OCI-LY1 (cell line): Measurements from ENCODE around the gene P3H2.

Source experiments
- H2AFZ ChIP-seq: fragments of 200-600 bp; sonication (generic), shearing (Covaris generic); 2 replicates; pipeline ENCODE4 v1.6.0; 2014; ENCODE audit warnings: antibody characterized with exemption, mild to moderate bottlenecking, low read length
- H3F3A ChIP-seq: fragments of 200-600 bp; sonication (generic), shearing (Covaris generic); 2 replicates; pipeline ENCODE4 v1.6.0; 2014; ENCODE audit warnings: mild to moderate bottlenecking, antibody characterized with exemption, low read length, moderate library complexity; ENCODE audit not compliant: insufficient read depth
- H3K27ac ChIP-seq: fragments of 200-600 bp; sonication (generic); 2 replicates; pipeline ENCODE4 v1.5.1; 2014; ENCODE audit warnings: low read length, mixed run types, mild to moderate bottlenecking, low read depth; ENCODE audit not compliant: poor library complexity, severe bottlenecking
- H3K27me3 ChIP-seq: fragments of 200-600 bp; sonication (generic); 2 replicates; pipeline ENCODE4 v1.6.0; 2014; ENCODE audit warnings: antibody characterized with exemption, mild to moderate bottlenecking, low read length, moderate library complexity; ENCODE audit not compliant: insufficient read depth
- H3K36me3 ChIP-seq: fragments of 200-600 bp; sonication (generic); 2 replicates; pipeline ENCODE4 v1.6.1; 2014; ENCODE audit warnings: mild to moderate bottlenecking, antibody characterized with exemption, low read length, moderate library complexity, mixed read lengths; ENCODE audit not compliant: insufficient read depth
- H3K4me1 ChIP-seq: fragments of 200-600 bp; sonication (generic); 2 replicates; pipeline ENCODE4 v1.5.1; 2014; ENCODE audit warnings: mild to moderate bottlenecking, low read length, moderate library complexity; ENCODE audit not compliant: insufficient read depth, severe bottlenecking
- H3K4me2 ChIP-seq: fragments of 200-600 bp; sonication (generic), shearing (Covaris generic); 2 replicates; pipeline ENCODE4 v1.6.1; 2014; ENCODE audit warnings: low read length
- H3K4me3 ChIP-seq: fragments of 200-600 bp; sonication (generic); 2 replicates; pipeline ENCODE4 v1.5.1; 2014; ENCODE audit warnings: low read length, low read depth, mild to moderate bottlenecking, mixed read lengths; ENCODE audit not compliant: poor library complexity, severe bottlenecking
- H3K79me2 ChIP-seq: fragments of 200-600 bp; shearing (Covaris generic); 2 replicates; pipeline ENCODE4 v1.6.1; 2016; ENCODE audit warnings: mixed run types, low read length, mixed read lengths; ENCODE audit not compliant: insufficient read depth
- H3K9ac ChIP-seq: fragments of 200-600 bp; sonication (generic), shearing (Covaris generic); 2 replicates; pipeline ENCODE4 v1.6.1; 2014; ENCODE audit warnings: mild to moderate bottlenecking, low read length, mixed read lengths
- H3K9me2 ChIP-seq: fragments of 200-600 bp; sonication (generic), shearing (Covaris generic); 2 replicates; pipeline ENCODE4 v1.6.1; 2014; ENCODE audit warnings: low read depth, mild to moderate bottlenecking, low read length, mixed read lengths
- H3K9me3 ChIP-seq: fragments of 200-600 bp; shearing (Covaris generic); 2 replicates; pipeline ENCODE4 v1.6.1; 2014; ENCODE audit warnings: low read length, mixed read lengths
- H4K20me1 ChIP-seq: fragments of 200-600 bp; sonication (generic), shearing (Covaris generic); 2 replicates; pipeline ENCODE4 v1.6.0; 2016; ENCODE audit warnings: mild to moderate bottlenecking, low read length; ENCODE audit not compliant: insufficient read depth
- EZH2 ChIP-seq: fragments of 200-600 bp; sonication (generic), shearing (Covaris generic); IDR thresholded peaks from 2 replicates; pipeline ENCODE4 v1.8.0; 2017; ENCODE audit warnings: borderline replicate concordance, mixed run types, mild to moderate bottlenecking, antibody characterized with exemption, low read length, moderate library complexity, mixed read lengths
- TF ChIP-seq, protein P1 (sequence below): fragments of 200-600 bp; sonication (generic), shearing (Covaris generic); IDR thresholded peaks from 2 replicates; pipeline ENCODE4 v1.5.1; 2017; ENCODE audit warnings: mild to moderate bottlenecking, antibody characterized with exemption, low read length, moderate library complexity, mixed read lengths

Gene P3H2

DNA sequence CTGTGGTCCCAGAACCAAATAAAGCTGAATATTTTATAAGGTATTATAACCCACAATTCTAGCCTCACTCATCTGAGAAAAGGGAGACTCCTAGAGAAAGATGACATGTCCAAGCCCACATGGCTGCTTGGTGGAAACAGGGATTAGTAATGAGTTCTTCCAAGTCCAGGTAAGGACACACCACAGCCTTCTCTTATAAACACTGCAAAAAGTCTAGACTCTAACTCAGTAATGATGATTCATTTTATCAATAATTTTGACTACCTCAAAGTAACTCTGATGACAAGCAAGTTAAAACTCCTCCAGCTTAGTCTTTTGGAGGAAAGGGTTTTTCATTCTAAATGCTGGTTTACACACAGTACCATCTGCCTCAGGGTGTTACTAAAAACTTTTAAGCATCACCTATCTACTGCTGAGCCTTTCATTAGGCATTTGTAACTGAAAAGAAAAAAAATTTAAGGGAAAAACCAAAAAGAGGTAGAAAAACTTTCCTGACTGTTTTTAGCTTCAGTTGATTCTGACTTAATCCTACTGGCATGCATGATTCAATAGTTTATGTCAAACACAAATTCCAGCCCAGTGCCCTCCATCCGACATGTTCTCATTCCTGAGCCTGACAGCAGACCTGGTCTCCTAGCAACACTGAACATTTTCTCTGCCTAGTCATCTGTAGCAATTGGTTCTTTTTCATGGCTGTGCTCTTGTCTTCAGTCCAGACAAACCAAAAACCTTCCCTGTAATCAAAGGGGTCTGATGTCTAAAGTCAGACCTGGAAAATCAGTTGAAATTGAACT, 43.9 kb downstream of the P3H2 start:
- H3K9ac ChIP-seq = no peak overlapping the region
- no peak overlapping the region for H3K4me3 ChIP-seq
- no peaks in the 10 kb centered on the region for H3K9me2 ChIP-seq
- no peaks in the 10 kb centered on the region for H3K4me1 ChIP-seq
- no peaks in the 10 kb centered on the region for H3K79me2 ChIP-seq
- no peaks in the 10 kb centered on the region for H4K20me1 ChIP-seq
- H3K4me2 ChIP-seq = no peak overlapping the region
- no peaks in the 10 kb centered on the region for H3K36me3 ChIP-seq
- no peaks in the 10 kb centered on the region for H3K9me3 ChIP-seq
- H3K27ac ChIP-seq = no peak overlapping the region
- no peaks in the 10 kb centered on the region for H3K27me3 ChIP-seq
- TF ChIP-seq, protein P1, sequence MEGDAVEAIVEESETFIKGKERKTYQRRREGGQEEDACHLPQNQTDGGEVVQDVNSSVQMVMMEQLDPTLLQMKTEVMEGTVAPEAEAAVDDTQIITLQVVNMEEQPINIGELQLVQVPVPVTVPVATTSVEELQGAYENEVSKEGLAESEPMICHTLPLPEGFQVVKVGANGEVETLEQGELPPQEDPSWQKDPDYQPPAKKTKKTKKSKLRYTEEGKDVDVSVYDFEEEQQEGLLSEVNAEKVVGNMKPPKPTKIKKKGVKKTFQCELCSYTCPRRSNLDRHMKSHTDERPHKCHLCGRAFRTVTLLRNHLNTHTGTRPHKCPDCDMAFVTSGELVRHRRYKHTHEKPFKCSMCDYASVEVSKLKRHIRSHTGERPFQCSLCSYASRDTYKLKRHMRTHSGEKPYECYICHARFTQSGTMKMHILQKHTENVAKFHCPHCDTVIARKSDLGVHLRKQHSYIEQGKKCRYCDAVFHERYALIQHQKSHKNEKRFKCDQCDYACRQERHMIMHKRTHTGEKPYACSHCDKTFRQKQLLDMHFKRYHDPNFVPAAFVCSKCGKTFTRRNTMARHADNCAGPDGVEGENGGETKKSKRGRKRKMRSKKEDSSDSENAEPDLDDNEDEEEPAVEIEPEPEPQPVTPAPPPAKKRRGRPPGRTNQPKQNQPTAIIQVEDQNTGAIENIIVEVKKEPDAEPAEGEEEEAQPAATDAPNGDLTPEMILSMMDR = no peak
- no peak for TF ChIP-seq EZH2
- no peak overlapping the region for H2AFZ ChIP-seq
- no peaks in the 10 kb centered on the region for H3F3A ChIP-seq

DNA sequence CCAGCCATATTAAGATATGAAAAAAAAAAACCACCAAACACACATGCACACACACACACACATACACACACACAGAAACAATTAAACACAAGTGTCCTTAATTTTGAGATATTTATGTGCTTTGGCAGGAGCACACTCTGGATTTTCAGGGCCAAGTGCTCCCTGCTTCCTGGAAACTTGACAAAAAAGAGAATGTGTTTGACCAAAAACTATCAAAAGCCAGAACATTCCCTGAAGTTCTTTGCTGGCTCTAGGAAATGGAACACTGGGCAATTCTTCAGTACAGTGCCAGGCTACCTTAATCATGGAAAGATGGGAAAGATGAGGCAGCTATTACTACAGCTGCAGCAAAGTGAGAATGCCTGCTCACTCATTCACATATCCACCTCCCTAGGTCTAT, 44.6 kb downstream of the P3H2 start:
- H3K36me3 ChIP-seq = no peaks in the 10 kb centered on the region
- H3K9me2 ChIP-seq = no peaks in the 10 kb centered on the region
- no peaks in the 10 kb centered on the region for H3K27me3 ChIP-seq
- no peak overlapping the region for H3K4me2 ChIP-seq
- no peaks in the 10 kb centered on the region for H3K9me3 ChIP-seq
- H3K27ac ChIP-seq = no peak overlapping the region
- H2AFZ ChIP-seq = no peak overlapping the region
- H3K4me1 ChIP-seq = no peaks in the 10 kb centered on the region
- H3K79me2 ChIP-seq = no peaks in the 10 kb centered on the region
- no peaks in the 10 kb centered on the region for H4K20me1 ChIP-seq
- TF ChIP-seq, protein P1 = no peak
- no peak for TF ChIP-seq EZH2
- H3K9ac ChIP-seq = no peak overlapping the region
- H3K4me3 ChIP-seq = no peak overlapping the region
- H3F3A ChIP-seq = no peaks in the 10 kb centered on the region

DNA sequence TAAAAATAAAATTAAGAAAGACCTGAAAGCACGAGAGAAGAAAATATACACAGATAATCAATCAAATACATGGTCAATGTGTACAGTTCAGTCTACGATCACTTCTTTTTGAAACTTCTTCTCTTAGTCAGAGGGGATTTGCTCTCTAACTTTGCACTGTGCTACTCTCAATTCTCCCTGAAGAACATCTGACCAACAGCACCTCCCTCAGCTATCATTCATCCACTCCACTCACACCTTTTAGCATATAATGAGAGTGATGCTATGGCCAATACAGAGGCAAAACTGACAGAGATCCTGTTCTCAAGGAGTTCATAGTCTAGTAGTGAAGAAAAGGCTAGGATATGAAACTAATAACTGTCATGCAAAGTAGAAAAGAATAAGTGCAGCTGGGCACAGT, 45.9 kb downstream of the P3H2 start:
- H3K4me1 ChIP-seq = no peaks in the 10 kb centered on the region
- H3K27me3 ChIP-seq = no peaks in the 10 kb centered on the region
- no peaks in the 10 kb centered on the region for H3F3A ChIP-seq
- H3K79me2 ChIP-seq = no peaks in the 10 kb centered on the region
- TF ChIP-seq EZH2 = no peak
- TF ChIP-seq, protein P1 = no peak
- H3K4me3 ChIP-seq = no peak overlapping the region
- no peaks in the 10 kb centered on the region for H3K9me3 ChIP-seq
- H2AFZ ChIP-seq = no peak overlapping the region
- H3K4me2 ChIP-seq = no peak overlapping the region
- H3K9ac ChIP-seq = no peak overlapping the region
- H3K36me3 ChIP-seq = no peaks in the 10 kb centered on the region
- no peaks in the 10 kb centered on the region for H3K9me2 ChIP-seq
- no peaks in the 10 kb centered on the region for H4K20me1 ChIP-seq
- H3K27ac ChIP-seq = no peak overlapping the region
